Stomach (tissue), 9 donors: ENCODE results near the gene HMGXB3. TPM values are rescaled to one million over a fixed set of nuclear protein-coding genes. Genes with fewer than 3 reads are reported as not detected.

Source experiments
- DNase-seq, 2 donors: peaks; one replicate each; pipeline versions ENCODE4 v3.0.0 to v3.0.0-alpha.2; 2013 to 2019
- H3K27ac ChIP-seq, 5 donors: fragments of 200-600 bp in 4 of 5; sonication (generic) in 4 of 5; one replicate each; pipeline ENCODE4 v1.5.1; 2013 to 2019; ENCODE audit warnings: mild to moderate bottlenecking in 1 of 5, moderate library complexity in 1 of 5
- H3K27me3 ChIP-seq, 3 donors: fragments of 200-600 bp; sonication (generic); one replicate each; pipeline ENCODE4 v1.5.1; 2017 to 2019; ENCODE audit warnings: mixed run types in 1 of 3
- H3K36me3 ChIP-seq, 4 donors: fragments of 200-600 bp; sonication (generic); 1 replicate in 3 of 4; 2 replicates in 1 of 4; pipeline ENCODE4 v1.5.1; 2016 to 2019
- H3K4me1 ChIP-seq, 4 donors: fragments of 200-600 bp; sonication (generic); one replicate each; pipeline ENCODE4 v1.5.1; 2016 to 2019
- H3K4me3 ChIP-seq, 4 donors: fragments of 200-600 bp; sonication (generic) in 3 of 4; one replicate each; pipeline ENCODE4 v1.5.1; 2016 to 2019; ENCODE audit warnings: mild to moderate bottlenecking in 1 of 4
- H3K9me3 ChIP-seq, 4 donors: fragments of 200-600 bp; sonication (generic); one replicate each; pipeline ENCODE4 v1.5.1; 2016 to 2019
- CTCF ChIP-seq, 7 experiments: fragments of 450-650 bp in 4 of 7; fragments of 200-600 bp in 3 of 7; sonication (generic) in 3 of 7; IDR thresholded peaks; one replicate each; pipeline ENCODE4 v1.5.1; 2016 to 2019; ENCODE audit warnings: antibody characterized with exemption in 7 of 7, control low read depth in 2 of 7, mild to moderate bottlenecking in 1 of 7
- EP300 ChIP-seq: sonication (generic); formaldehyde crosslinking; IDR thresholded peaks from one replicate; pipeline ENCODE4 v1.6.1; 2017; ENCODE audit warnings: antibody characterized with exemption
- POLR2A ChIP-seq, 4 donors: fragments of 450-650 bp; IDR thresholded peaks; one replicate each; pipeline ENCODE4 v1.6.1; 2016; ENCODE audit warnings: antibody characterized with exemption in 4 of 4, control low read depth in 2 of 4, mild to moderate bottlenecking in 1 of 4, moderate library complexity in 1 of 4
- POLR2AphosphoS5 ChIP-seq, 3 donors: sonication (generic); formaldehyde crosslinking; IDR thresholded peaks; one replicate each; pipeline ENCODE4 v1.6.1; 2016; ENCODE audit warnings: antibody characterized with exemption in 3 of 3
- WGBS, 5 donors: extraction: QIAGEN DNeasy Blood & Tissue Kit in 3 of 5; methylation state at CpG; one replicate each; pipeline versions ENCODE4 v1.1.5 to v1.1.7; 2013 to 2018; 5-methylcytosine and 5-hydroxymethylcytosine counted together
- intact Hi-C: fragments of 100-400 bp; cut with DNase I; formaldehyde crosslinking; loops from one replicate; pipeline ENCODE4 v1.15.1; 2023; ENCODE audit warnings: low total_unique reads
- polyA plus RNA-seq, 3 donors: library from polyadenylated mRNA; stranded (reverse); fragments of 200-250 nt; gene quantifications; one replicate each; pipeline ENCODE4 v1.2.3, GENCODE V29; 2013
- total RNA-seq, 5 donors: library from RNA; depleted of rRNA; stranded (reverse); fragments of >200 nt; gene quantifications; one replicate each; pipeline versions ENCODE4 v1.1.0 to v1.2.3, GENCODE V29; 2014 to 2016
- donor health status: healthy with polysubstance abuse.
- donor health status: Bipolar disorder and iron deficiency.
- donor health status: healthy.

Gene HMGXB3
- total and polyA plus RNA-seq, 8 donors: 7.9 to 90.6 (median 32.6) TPM

- Histone ChIP-seq H3K36me3 (peaks cover 13 to 47% (median 32%) of the 10 kb centered on the region in 4 donors), H3K9me3 (no peaks in the 10 kb centered on the region), H3K27ac (no peak overlapping the region), H3K4me3 (no peak overlapping the region), H3K27me3 (no peaks in the 10 kb centered on the region), H3K4me1 (no peaks in the 10 kb centered on the region)
- peak in 1 of 2 donors; percentile 26 for DNase-seq
- WGBS, 5 donors: 29 to 61% (median 52%) methylated on average over 1 of the region's 1 CpG
- intact Hi-C loops: no loop called here
- TF ChIP-seq EP300: no peak
- TF ChIP-seq POLR2A (IDR thresholded peaks at IDR 0.05): no peak
- TF ChIP-seq CTCF (IDR thresholded peaks at IDR 0.05): no peak
- TF ChIP-seq POLR2AphosphoS5 (IDR thresholded peaks at IDR 0.05): no peak
These were observed 20.6 kb upstream of the HMGXB3 start for GRCh38 chr5:149979896-149980295.

- no peak for DNase-seq
- Histone ChIP-seq H3K4me3 (no peak overlapping the region), H3K9me3 (no peaks in the 10 kb centered on the region), H3K4me1 (no peaks in the 10 kb centered on the region), H3K27ac (no peak overlapping the region), H3K27me3 (no peaks in the 10 kb centered on the region), H3K36me3 (peaks cover 13 to 47% (median 32%) of the 10 kb centered on the region in 4 donors)
- no peak for TF ChIP-seq POLR2A (IDR thresholded peaks at IDR 0.05)
- no peak for TF ChIP-seq CTCF (IDR thresholded peaks at IDR 0.05)
- no peak for TF ChIP-seq EP300
- TF ChIP-seq POLR2AphosphoS5 (IDR thresholded peaks at IDR 0.05): no peak
- WGBS, 5 donors: 75 to 89% (median 84%) methylated on average over 3 of the region's 3 CpGs
- intact Hi-C loops: no loop called here
These were observed 19.3 kb upstream of the HMGXB3 start for GRCh38 chr5:149981206-149981605.

- H3K4me3 ChIP-seq: no peak overlapping the region
- no peak overlapping the region for H3K27ac ChIP-seq
- H3K36me3 ChIP-seq: peaks cover 13 to 45% (median 31%) of the 10 kb centered on the region in 4 donors
- no peaks in the 10 kb centered on the region for H3K27me3 ChIP-seq
- no peaks in the 10 kb centered on the region for H3K9me3 ChIP-seq
- H3K4me1 ChIP-seq: no peaks in the 10 kb centered on the region
- TF ChIP-seq CTCF (IDR thresholded peaks at IDR 0.05): no peak
- no peak for TF ChIP-seq POLR2A (IDR thresholded peaks at IDR 0.05)
- TF ChIP-seq POLR2AphosphoS5 (IDR thresholded peaks at IDR 0.05): no peak
- no peak for TF ChIP-seq EP300
- intact Hi-C loops: no loop called here
- no peak for DNase-seq
These were observed 18.0 kb upstream of the HMGXB3 start for GRCh38 chr5:149982505-149982904.

- Histone ChIP-seq H3K27me3 (no peaks in the 10 kb centered on the region), H3K36me3 (peaks cover 0 to 5% (median 0%) of the 10 kb centered on the region in 4 donors), H3K9me3 (no peaks in the 10 kb centered on the region), H3K4me1 (peaks cover 0 to 4% (median 0%) of the 10 kb centered on the region in 4 donors), H3K27ac (no peak overlapping the region), H3K4me3 (no peak overlapping the region)
- 80 to 91% (median 86%) methylated on average over 5 of the region's 5 CpGs for WGBS, 5 donors
- TF ChIP-seq EP300 (no peak), POLR2AphosphoS5 (IDR thresholded peaks at IDR 0.05) (no peak), CTCF (IDR thresholded peaks at IDR 0.05) (no peak), POLR2A (IDR thresholded peaks at IDR 0.05) (no peak)
- intact Hi-C loops: no loop called here
- no peak for DNase-seq
These were observed 12.4 kb upstream of the HMGXB3 start for GRCh38 chr5:149988126-149988525.
